Muscle layer of duodenum (tissue), 2 donors: Measurements from ENCODE around the gene GRXCR1.

Experiments used
- H3K27ac ChIP-seq: one replicate; pipeline ENCODE4 v1.7.0; 2013; ENCODE audit warnings: mild to moderate bottlenecking, low read length
- H3K27me3 ChIP-seq: one replicate; pipeline ENCODE4 v1.7.0; 2013; ENCODE audit warnings: low read depth, mild to moderate bottlenecking, control low read depth, low read length
- H3K36me3 ChIP-seq, 2 donors: one replicate each; pipeline ENCODE4 v1.7.0; 2013; ENCODE audit warnings: low read length in 2 of 2, control low read depth in 1 of 2, mild to moderate bottlenecking in 1 of 2; ENCODE audit not compliant: insufficient read depth in 2 of 2, control insufficient read depth in 1 of 2
- H3K4me1 ChIP-seq, 2 donors: one replicate each; pipeline ENCODE4 v1.7.0; 2013; ENCODE audit warnings: low read length in 2 of 2, mild to moderate bottlenecking in 2 of 2, control low read depth in 1 of 2, moderate library complexity in 1 of 2; ENCODE audit not compliant: insufficient read depth in 2 of 2, control insufficient read depth in 1 of 2
- H3K4me3 ChIP-seq, 2 donors: one replicate each; pipeline ENCODE4 v1.7.0; 2013; ENCODE audit warnings: low read length in 2 of 2, low read depth in 1 of 2, mild to moderate bottlenecking in 1 of 2
- H3K9me3 ChIP-seq, 2 donors: one replicate each; pipeline ENCODE4 v1.7.0; 2013; ENCODE audit warnings: low read length in 2 of 2, control low read depth in 1 of 2, mild to moderate bottlenecking in 1 of 2; ENCODE audit not compliant: control insufficient read depth in 1 of 2
- donor health status: healthy.

GRXCR1 gene

GRCh38 chr4:42895452-42895851 lies 2.9 kb downstream of the GRXCR1 start:
- Histone ChIP-seq H3K27me3 (no peaks in the 10 kb centered on the region), H3K4me3 (no peak overlapping the region), H3K9me3 (no peaks in the 10 kb centered on the region), H3K4me1 (no peaks in the 10 kb centered on the region), H3K36me3 (no peaks in the 10 kb centered on the region), H3K27ac (no peak overlapping the region)

GRCh38 chr4:42904986-42905385 lies 12.5 kb downstream of the GRXCR1 start:
- H3K4me3 ChIP-seq = no peak overlapping the region
- H3K9me3 ChIP-seq = peaks cover 0 to 2% of the 10 kb centered on the region in 2 donors
- no peaks in the 10 kb centered on the region for H3K27me3 ChIP-seq
- no peak overlapping the region for H3K27ac ChIP-seq
- no peaks in the 10 kb centered on the region for H3K36me3 ChIP-seq
- no peaks in the 10 kb centered on the region for H3K4me1 ChIP-seq

GRCh38 chr4:42905591-42905990 lies 13.1 kb downstream of the GRXCR1 start:
- H3K4me3 ChIP-seq = no peak overlapping the region
- H3K27me3 ChIP-seq = no peaks in the 10 kb centered on the region
- no peak overlapping the region for H3K27ac ChIP-seq
- H3K9me3 ChIP-seq = peaks cover 0 to 2% of the 10 kb centered on the region in 2 donors
- H3K4me1 ChIP-seq = no peaks in the 10 kb centered on the region
- H3K36me3 ChIP-seq = no peaks in the 10 kb centered on the region

GRCh38 chr4:42906341-42906740 lies 13.8 kb downstream of the GRXCR1 start:
- H3K9me3 ChIP-seq = peaks cover 0 to under 1% of the 10 kb centered on the region in 2 donors
- H3K27me3 ChIP-seq = no peaks in the 10 kb centered on the region
- no peak overlapping the region for H3K4me3 ChIP-seq
- H3K27ac ChIP-seq = no peak overlapping the region
- H3K36me3 ChIP-seq = no peaks in the 10 kb centered on the region
- no peaks in the 10 kb centered on the region for H3K4me1 ChIP-seq

GRCh38 chr4:42906891-42907759 lies 14.6 kb downstream of the GRXCR1 start:
- Histone ChIP-seq H3K27ac (no peak overlapping the region), H3K27me3 (no peaks in the 10 kb centered on the region), H3K4me3 (no peak overlapping the region), H3K4me1 (no peaks in the 10 kb centered on the region), H3K9me3 (no peaks in the 10 kb centered on the region), H3K36me3 (no peaks in the 10 kb centered on the region)

GRCh38 chr4:42910459-42910858 lies 17.9 kb downstream of the GRXCR1 start:
- no peaks in the 10 kb centered on the region for H3K36me3 ChIP-seq
- no peaks in the 10 kb centered on the region for H3K9me3 ChIP-seq
- no peak overlapping the region for H3K4me3 ChIP-seq
- H3K27me3 ChIP-seq = no peaks in the 10 kb centered on the region
- H3K27ac ChIP-seq = no peak overlapping the region
- no peaks in the 10 kb centered on the region for H3K4me1 ChIP-seq

- H3K9me3 ChIP-seq = no peaks in the 10 kb centered on the region
- no peaks in the 10 kb centered on the region for H3K27me3 ChIP-seq
- no peaks in the 10 kb centered on the region for H3K36me3 ChIP-seq
- no peak overlapping the region for H3K27ac ChIP-seq
- H3K4me1 ChIP-seq = no peaks in the 10 kb centered on the region
- no peak overlapping the region for H3K4me3 ChIP-seq
Observed at GRCh38 chr4:42914937-42915336, 22.4 kb downstream of the GRXCR1 start.

GRCh38 chr4:42915484-42915883 lies 23.0 kb downstream of the GRXCR1 start:
- Histone ChIP-seq H3K4me3 (no peak overlapping the region), H3K27ac (no peak overlapping the region)

GRCh38 chr4:42917296-42917695 lies 24.8 kb downstream of the GRXCR1 start:
- Histone ChIP-seq H3K27ac (no peak overlapping the region), H3K4me3 (no peak overlapping the region), H3K4me1 (no peaks in the 10 kb centered on the region), H3K36me3 (no peaks in the 10 kb centered on the region), H3K9me3 (no peaks in the 10 kb centered on the region), H3K27me3 (no peaks in the 10 kb centered on the region)

More at GRCh38 chr4:42915484-42915883, 23.0 kb downstream of the GRXCR1 start:
- H3K27me3 ChIP-seq = no peaks in the 10 kb centered on the region
- H3K36me3 ChIP-seq = no peaks in the 10 kb centered on the region
- H3K4me1 ChIP-seq = no peaks in the 10 kb centered on the region
- no peaks in the 10 kb centered on the region for H3K9me3 ChIP-seq

GRCh38 chr4:42923431-42923830 lies 30.9 kb downstream of the GRXCR1 start:
- no peak overlapping the region for H3K4me3 ChIP-seq
- no peaks in the 10 kb centered on the region for H3K9me3 ChIP-seq
- no peak overlapping the region for H3K27ac ChIP-seq
- H3K36me3 ChIP-seq = no peaks in the 10 kb centered on the region
- H3K4me1 ChIP-seq = no peaks in the 10 kb centered on the region
- H3K27me3 ChIP-seq = no peaks in the 10 kb centered on the region

- H3K36me3 ChIP-seq = no peaks in the 10 kb centered on the region
- no peaks in the 10 kb centered on the region for H3K9me3 ChIP-seq
- H3K4me1 ChIP-seq = no peaks in the 10 kb centered on the region
- H3K27ac ChIP-seq = no peak overlapping the region
- H3K4me3 ChIP-seq = no peak overlapping the region
- H3K27me3 ChIP-seq = no peaks in the 10 kb centered on the region
Observed at GRCh38 chr4:42925921-42926320, 33.4 kb downstream of the GRXCR1 start.

- no peaks in the 10 kb centered on the region for H3K27me3 ChIP-seq
- H3K4me1 ChIP-seq = no peaks in the 10 kb centered on the region
- H3K9me3 ChIP-seq = no peaks in the 10 kb centered on the region
Observed at GRCh38 chr4:42927946-42928345, 35.4 kb downstream of the GRXCR1 start.

More at GRCh38 chr4:42927946-42928345, 35.4 kb downstream of the GRXCR1 start:
- Histone ChIP-seq H3K36me3 (no peaks in the 10 kb centered on the region), H3K4me3 (no peak overlapping the region), H3K27ac (no peak overlapping the region)
